ENCODE results near the gene CTDSPL2. TPM values are rescaled to one million over a fixed set of nuclear protein-coding genes. Genes with fewer than 3 reads are reported as not detected.

The CTDSPL2 gene
- total and polyA plus RNA-seq, 2 of the 8 experiments (the other 6 are each of a cell fraction or from before 2014, with no cell fraction given), result 25.2 to 64.7 TPM

- no peak for TF ChIP-seq CHD7 (IDR thresholded peaks at IDR 0.05; ENCODE audit: insufficient replicate concordance, low read length)
- no peak for TF ChIP-seq NRF1 (IDR thresholded peaks at IDR 0.05; ENCODE audit: low read depth, low read length)
- TF ChIP-seq JUN (IDR thresholded peaks at IDR 0.05; ENCODE audit: low read depth, low read length), result no peak
- TF ChIP-seq E2F6 (IDR thresholded peaks at IDR 0.05), result no peak; the same call in 1 of the 2 replicates
- no peak for TF ChIP-seq RFX5 (IDR thresholded peaks at IDR 0.05; ENCODE audit: borderline replicate concordance, low read depth, low read length)
- no peak for TF ChIP-seq EGR1 (IDR thresholded peaks at IDR 0.05; ENCODE audit: borderline replicate concordance, low read depth, low read length)
- TF ChIP-seq KDM1A (IDR thresholded peaks at IDR 0.05; ENCODE audit: borderline replicate concordance, low read length), result no peak
- no peak for TF ChIP-seq CHD2 (IDR thresholded peaks at IDR 0.05; ENCODE audit: low read length)
- TF ChIP-seq TEAD4 (IDR thresholded peaks at IDR 0.05; ENCODE audit: low read depth, low read length), result no peak
Observed at GRCh38 chr15:44427756-44428724, 611 bp downstream of the CTDSPL2 start (continued).
